ENCODE data around the gene ZFHX3.

ZFHX3 gene

DNA sequence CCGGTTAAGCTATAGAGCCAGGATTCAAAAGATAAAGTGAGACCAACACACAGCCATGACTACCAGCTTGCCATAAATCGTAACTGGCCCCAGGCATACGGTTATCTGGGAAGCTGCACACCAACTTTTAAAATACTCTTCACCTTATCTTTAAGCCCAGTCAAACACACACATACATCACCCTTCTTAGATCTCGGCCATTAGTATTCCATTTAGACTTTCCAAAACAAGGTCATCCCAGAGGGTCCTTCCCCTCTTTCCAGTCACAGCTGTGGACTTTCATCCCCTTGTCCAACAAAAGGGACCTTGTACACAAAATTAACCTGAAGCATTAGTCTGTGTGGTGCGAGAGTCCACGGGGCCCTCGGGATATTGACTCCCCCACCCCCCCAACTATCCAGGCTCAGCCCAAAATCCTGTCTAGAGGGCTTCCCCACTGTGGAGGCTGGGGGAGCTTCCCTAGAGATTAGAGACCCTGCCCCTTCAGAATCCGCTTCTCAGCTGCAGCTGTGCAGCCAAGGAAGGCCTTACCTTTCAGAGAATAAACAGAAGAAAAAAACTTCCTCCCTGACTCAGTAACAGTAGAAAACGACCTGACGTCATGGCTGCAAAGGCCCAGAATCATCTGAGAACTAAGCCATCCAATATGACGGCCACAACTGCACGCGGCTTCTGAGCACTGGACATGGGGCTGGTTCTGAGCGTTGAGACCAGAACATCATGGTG is 9.9 kb downstream of the ZFHX3 start:
- no peak for DNase-seq

- no peak for DNase-seq
These were observed 10.6 kb downstream of the ZFHX3 start for GRCh38 chr16:73037331-73037745.

DNA sequence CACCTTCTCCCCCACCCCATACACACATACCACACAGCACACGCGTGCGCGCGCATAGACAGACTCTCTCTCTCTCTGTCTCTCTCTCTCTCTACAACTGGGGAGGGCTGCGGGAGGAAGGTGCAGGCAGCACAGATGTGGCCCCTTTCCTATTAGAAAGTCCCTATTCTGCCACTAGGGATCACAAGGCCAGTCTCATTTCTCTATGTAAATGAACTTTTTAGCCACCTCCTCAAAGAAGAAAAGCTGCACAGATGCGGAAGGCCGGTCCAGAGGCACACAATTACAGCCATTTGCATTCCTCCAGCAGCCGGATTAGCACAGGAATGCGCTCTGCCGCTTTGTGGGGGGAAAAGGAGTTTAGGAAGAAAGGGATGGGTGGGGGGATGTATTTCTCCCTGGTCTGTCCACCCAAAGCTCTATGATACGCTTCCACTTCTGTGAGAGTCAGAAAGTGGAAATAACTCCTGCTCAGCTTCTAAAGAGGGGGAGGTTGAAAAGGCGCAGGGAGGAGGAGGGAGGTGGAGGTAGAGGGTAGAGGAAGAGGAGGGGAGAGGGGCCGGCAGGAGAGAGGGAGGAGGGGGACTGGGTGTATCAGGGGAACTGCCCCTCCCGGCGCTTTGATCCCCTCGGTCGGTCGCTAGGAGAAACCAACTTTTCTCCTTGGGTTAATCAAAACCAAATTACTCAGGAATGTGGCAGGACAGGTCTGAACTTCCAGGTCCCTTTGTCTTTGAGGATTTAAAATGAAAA is 11.7 kb downstream of the ZFHX3 start:
- DNase-seq, result no peak

- DNase-seq, result no peak
These were observed 13.6 kb downstream of the ZFHX3 start for GRCh38 chr16:73034374-73034773.

DNA sequence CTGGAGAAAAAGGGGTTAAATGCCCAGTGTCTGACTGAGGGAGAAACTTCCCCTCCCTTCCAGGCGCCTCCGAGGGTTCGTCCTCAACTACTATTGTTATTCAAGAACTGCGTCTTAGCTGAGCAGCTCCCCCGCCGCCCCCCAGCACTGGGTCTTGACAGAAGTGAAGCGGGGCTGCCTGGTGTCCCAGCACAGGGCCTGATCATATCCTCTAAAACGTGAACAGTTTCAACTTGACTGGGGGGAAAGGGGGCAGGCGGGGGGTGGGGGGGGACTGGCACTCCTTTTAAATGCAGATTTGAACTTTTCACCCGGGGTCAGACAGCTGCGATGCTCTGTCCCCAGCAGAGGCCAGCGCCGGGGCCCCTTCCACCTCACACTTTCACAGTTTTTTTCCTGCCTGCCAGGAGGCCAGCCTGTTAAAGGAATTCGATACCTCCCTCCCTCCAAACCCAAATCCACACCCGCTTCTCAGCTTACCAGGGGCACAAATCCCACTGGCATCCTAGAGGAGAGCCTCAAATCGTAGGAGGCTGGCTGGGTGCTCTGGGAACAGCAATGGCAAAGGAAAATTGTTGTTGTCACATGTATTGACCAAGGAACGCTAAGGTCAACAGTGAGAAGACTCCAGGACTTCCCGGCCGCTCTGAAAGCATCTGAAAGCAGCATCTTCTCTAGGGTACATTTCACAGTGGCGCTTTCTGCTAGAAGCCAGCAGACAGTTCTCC is 14.5 kb downstream of the ZFHX3 start:
- no peak for DNase-seq

DNA sequence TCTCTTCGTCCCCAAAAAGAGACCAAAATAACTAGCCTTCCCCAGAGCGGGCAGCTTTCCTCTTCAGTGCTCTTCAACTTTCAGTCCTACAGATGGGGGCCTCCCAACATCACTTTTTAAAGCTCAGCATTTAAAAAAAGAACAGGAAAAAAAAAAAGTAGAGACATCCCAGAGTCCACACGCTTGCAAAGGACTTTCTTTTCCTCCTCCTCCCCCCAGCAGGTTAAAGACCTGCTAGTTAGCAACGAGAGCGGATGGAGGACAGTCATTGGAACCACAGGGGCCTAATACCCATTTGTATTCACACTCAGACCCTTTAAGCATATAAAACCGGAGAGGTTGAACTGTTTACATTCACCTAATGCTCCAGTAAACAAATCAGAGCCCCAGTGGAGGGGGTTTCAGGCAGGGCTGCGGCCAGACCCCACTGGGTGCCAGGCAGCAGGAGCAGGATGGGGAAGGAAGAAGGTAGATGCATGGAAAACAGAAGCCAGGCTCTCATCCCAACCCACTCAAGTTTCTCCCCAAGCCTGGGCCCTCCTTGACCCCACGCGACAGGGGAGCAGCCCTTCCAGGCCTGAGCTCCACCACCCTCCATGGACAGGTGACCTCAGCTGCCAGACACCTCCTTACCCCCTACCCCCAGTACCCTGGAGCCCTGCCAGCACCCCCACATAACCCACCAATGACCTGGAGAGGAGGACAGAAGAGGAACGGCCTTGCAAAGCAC is 15.2 kb downstream of the ZFHX3 start:
- no peak for DNase-seq

GRCh38 chr16:73031984-73032383 is 15.9 kb downstream of the ZFHX3 start:
- no peak for DNase-seq

DNA sequence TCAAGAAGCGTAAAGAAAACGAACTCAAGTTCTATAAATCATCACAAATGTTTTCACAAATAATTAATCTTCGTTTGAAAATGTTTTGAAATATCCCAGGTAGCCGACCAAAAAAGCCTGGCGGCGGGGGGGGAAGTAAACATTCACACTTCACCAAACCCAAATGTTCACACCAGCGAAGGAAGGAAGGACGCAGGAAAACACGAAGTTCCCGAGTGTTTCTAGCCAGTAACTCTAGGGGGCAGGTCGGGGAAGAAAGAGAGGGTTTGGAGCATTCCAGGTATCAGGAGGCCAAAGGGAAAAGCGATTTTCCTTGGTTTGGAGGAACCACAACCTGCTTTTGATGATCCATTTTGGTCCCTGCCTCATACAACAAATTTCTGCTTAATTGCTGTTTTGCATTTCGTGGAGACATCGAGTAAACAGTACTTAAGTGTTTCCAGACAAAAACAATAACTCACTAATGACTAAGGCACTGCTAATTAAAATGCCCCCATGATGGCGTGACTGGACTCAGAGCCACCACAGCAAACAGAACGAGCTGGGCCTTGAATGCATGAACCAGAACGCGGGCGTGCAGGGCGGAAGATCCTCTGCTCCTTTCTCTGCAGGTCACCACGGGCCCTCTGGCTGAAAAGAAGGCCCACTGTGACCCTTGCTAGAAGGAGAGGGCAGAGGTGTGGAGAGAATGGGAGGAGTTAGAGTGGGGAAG is 16.6 kb downstream of the ZFHX3 start:
- DNase-seq, result no peak

- no peak for DNase-seq
These were observed 19.1 kb downstream of the ZFHX3 start for GRCh38 chr16:73028721-73029361.

GRCh38 chr16:73028263-73028662 is 19.7 kb downstream of the ZFHX3 start:
- DNase-seq, result no peak

DNA sequence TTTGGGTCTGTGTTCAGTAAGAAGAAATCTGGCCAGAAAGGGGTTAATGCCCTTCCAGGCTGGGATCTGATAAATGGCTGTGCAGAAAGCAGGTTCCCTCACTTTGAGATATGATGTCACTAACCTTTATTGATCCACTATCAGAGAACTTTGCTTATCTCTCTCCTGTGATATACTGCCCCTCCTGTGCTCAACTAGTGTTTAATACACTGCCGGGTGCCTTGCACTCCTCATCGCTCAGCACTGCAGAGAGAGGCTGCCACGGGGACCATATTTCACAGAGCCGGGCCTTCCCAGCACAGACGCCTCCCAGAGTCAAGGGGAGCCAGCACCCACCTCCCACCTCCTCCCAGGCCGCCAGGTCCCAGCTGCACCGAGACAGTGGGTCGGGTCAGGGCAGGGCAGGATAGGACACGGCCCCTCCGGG is 20.2 kb downstream of the ZFHX3 start:
- DNase-seq, result no peak

- no peak for DNase-seq
These were observed 20.9 kb downstream of the ZFHX3 start for GRCh38 chr16:73026754-73027684.

DNA sequence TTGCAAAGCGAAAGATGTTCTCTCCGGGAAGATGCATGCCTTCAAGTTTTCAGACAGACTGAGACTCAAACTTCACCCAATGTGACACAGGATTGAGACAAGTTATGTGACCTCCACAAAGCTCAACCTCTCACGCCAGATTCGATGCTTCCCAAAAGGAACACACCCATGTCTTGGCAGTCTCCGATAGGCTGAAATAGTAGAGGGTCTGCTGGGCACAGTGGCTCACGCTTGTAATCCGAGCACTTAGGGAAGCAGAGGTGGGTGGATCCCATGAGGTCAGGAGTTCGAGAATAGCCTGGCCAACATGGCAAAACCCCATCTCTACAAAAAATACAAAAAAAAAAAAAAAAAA is 22.1 kb downstream of the ZFHX3 start:
- DNase-seq, result no peak

DNA sequence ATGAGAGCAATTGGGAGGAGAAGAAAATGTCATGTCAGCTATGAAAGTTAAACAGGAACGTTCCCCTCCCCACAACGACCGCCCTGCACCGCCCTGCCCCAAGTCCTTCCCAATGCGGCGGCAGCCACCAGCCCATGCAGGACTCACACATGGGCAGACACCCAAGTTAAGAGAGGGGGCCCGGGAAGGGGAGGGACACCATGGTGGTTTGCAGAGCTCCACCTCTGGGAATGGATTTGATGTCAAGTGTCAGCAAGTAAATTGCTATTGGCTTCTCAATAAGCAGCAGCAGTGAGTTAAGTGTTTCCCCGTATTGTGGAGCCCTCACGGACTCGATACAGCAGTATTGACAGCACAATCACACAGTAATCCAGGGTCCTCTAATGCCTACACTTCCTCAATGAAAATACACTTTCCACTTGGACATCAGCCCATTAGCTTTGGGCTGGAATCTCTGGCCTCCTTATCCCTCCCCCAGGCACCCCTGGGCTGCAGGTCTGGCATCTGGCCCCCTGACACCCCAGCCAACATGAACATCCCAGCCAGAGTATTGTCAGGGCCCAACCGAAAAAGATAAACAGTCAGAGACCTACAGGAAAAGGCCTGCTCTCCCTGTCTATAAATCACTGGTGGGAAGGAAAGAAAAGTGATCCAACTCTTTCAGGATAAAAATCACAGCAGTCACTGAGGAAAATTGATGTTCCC is 22.6 kb downstream of the ZFHX3 start:
- DNase-seq, result no peak

GRCh38 chr16:73024571-73025105 is 23.3 kb downstream of the ZFHX3 start:
- DNase-seq, result no peak

- no peak for DNase-seq
These were observed 24.0 kb downstream of the ZFHX3 start for GRCh38 chr16:73023752-73024570.

GRCh38 chr16:73023320-73023719 is 24.6 kb downstream of the ZFHX3 start:
- no peak for DNase-seq

DNA sequence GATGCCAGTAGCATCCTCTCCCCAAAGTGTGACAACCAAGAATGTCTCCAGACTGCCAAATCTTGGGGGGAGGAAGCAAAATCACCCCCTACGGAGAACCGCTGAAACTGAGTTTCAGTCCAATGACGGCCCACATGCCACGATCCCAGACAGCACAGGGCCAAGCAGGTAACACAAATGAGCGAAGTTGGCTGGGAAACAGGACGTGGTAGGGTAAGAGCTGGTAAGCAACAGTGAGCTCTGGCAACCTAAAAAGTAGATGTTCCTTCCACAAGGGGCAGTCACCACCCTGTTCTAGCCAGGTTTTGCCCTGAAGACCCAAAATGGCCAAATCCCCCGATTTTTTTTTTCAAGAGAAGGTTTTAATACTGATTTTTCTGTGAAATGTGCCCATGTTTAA is 25.4 kb downstream of the ZFHX3 start:
- DNase-seq, result no peak

All from EL (cell line).